Measurements from ENCODE around the gene RGS12.

RGS12 gene

GRCh38 chr4:3308691-3309090 lies 15.9 kb downstream of the RGS12 start:
- Histone ChIP-seq H3K4me3 (ENCODE audit: low read length) (no peak overlapping the region), H2AFZ (ENCODE audit: low read depth, low read length) (no peak overlapping the region), H4K20me1 (ENCODE audit: insufficient read depth, low read length) (no peaks in the 10 kb centered on the region), H3K4me2 (ENCODE audit: low read length) (no peak overlapping the region), H3K36me3 (replicated peaks; ENCODE audit: low read depth, low read length) (no peaks in the 10 kb centered on the region), H3K9me3 (ENCODE audit: insufficient read depth, low read length) (no peaks in the 10 kb centered on the region), H3K27ac (ENCODE audit: low read length) (no peak overlapping the region), H3K9ac (ENCODE audit: low read length) (no peak overlapping the region), H3K27me3 (ENCODE audit: low read depth, low read length) (peaks cover 5% of the 10 kb centered on the region; the same call in 1 of the 2 replicates), H3K79me2 (ENCODE audit: low read length) (no peaks in the 10 kb centered on the region), H3K4me1 (ENCODE audit: low read length) (peaks cover 9% of the 10 kb centered on the region)
- TF ChIP-seq EZH2phosphoT487 (IDR thresholded peaks at IDR 0.05; ENCODE audit: low read depth) (no peak), CTCF (IDR thresholded peaks at IDR 0.05; ENCODE audit: low read depth, low read length) (no peak)

- Histone ChIP-seq H2AFZ (ENCODE audit: low read depth, low read length) (no peak overlapping the region), H3K27ac (ENCODE audit: low read length) (no peak overlapping the region), H3K4me3 (ENCODE audit: low read length) (no peak overlapping the region), H3K36me3 (replicated peaks; ENCODE audit: low read depth, low read length) (no peaks in the 10 kb centered on the region), H3K9ac (ENCODE audit: low read length) (no peak overlapping the region), H3K79me2 (ENCODE audit: low read length) (no peaks in the 10 kb centered on the region), H3K27me3 (ENCODE audit: low read depth, low read length) (no peaks in the 10 kb centered on the region), H3K4me1 (ENCODE audit: low read length) (peaks cover 5% of the 10 kb centered on the region), H3K4me2 (ENCODE audit: low read length) (no peak overlapping the region), H4K20me1 (ENCODE audit: insufficient read depth, low read length) (no peaks in the 10 kb centered on the region), H3K9me3 (ENCODE audit: insufficient read depth, low read length) (no peaks in the 10 kb centered on the region)
- no peak for TF ChIP-seq CTCF (IDR thresholded peaks at IDR 0.05; ENCODE audit: low read depth, low read length)
- TF ChIP-seq EZH2phosphoT487 (IDR thresholded peaks at IDR 0.05; ENCODE audit: low read depth): no peak
These were observed 17.7 kb downstream of the RGS12 start for GRCh38 chr4:3310301-3311094.

- H2AFZ ChIP-seq (ENCODE audit: low read depth, low read length): no peak overlapping the region
- no peaks in the 10 kb centered on the region; the same call in 1 of the 2 replicates for H3K4me1 ChIP-seq (ENCODE audit: low read length)
- no peak overlapping the region for H3K27ac ChIP-seq (ENCODE audit: low read length)
- no peaks in the 10 kb centered on the region for H3K9me3 ChIP-seq (ENCODE audit: insufficient read depth, low read length)
- no peak overlapping the region for H3K4me3 ChIP-seq (ENCODE audit: low read length)
- no peak for TF ChIP-seq EZH2phosphoT487 (IDR thresholded peaks at IDR 0.05; ENCODE audit: low read depth)
- TF ChIP-seq CTCF (IDR thresholded peaks at IDR 0.05; ENCODE audit: low read depth, low read length): no peak
- no peaks in the 10 kb centered on the region for H3K36me3 ChIP-seq (replicated peaks; ENCODE audit: low read depth, low read length)
- H3K27me3 ChIP-seq (ENCODE audit: low read depth, low read length): no peaks in the 10 kb centered on the region
- H3K79me2 ChIP-seq (ENCODE audit: low read length): no peaks in the 10 kb centered on the region
- no peak overlapping the region for H3K4me2 ChIP-seq (ENCODE audit: low read length)
- no peaks in the 10 kb centered on the region for H4K20me1 ChIP-seq (ENCODE audit: insufficient read depth, low read length)
- H3K9ac ChIP-seq (ENCODE audit: low read length): no peak overlapping the region
These were observed 18.2 kb downstream of the RGS12 start for GRCh38 chr4:3311095-3311372.

- H3K27ac ChIP-seq (ENCODE audit: low read length): no peak overlapping the region
- no peak overlapping the region for H3K9ac ChIP-seq (ENCODE audit: low read length)
- no peaks in the 10 kb centered on the region for H4K20me1 ChIP-seq (ENCODE audit: insufficient read depth, low read length)
- no peak overlapping the region for H3K4me3 ChIP-seq (ENCODE audit: low read length)
- H2AFZ ChIP-seq (ENCODE audit: low read depth, low read length): no peak overlapping the region
- H3K36me3 ChIP-seq (replicated peaks; ENCODE audit: low read depth, low read length): no peaks in the 10 kb centered on the region
- no peaks in the 10 kb centered on the region for H3K9me3 ChIP-seq (ENCODE audit: insufficient read depth, low read length)
- no peaks in the 10 kb centered on the region for H3K79me2 ChIP-seq (ENCODE audit: low read length)
- H3K27me3 ChIP-seq (ENCODE audit: low read depth, low read length): no peaks in the 10 kb centered on the region
- H3K4me2 ChIP-seq (ENCODE audit: low read length): no peak overlapping the region
- no peak for TF ChIP-seq EZH2phosphoT487 (IDR thresholded peaks at IDR 0.05; ENCODE audit: low read depth)
- TF ChIP-seq CTCF (IDR thresholded peaks at IDR 0.05; ENCODE audit: low read depth, low read length): no peak
- H3K4me1 ChIP-seq (ENCODE audit: low read length): no peaks in the 10 kb centered on the region
These were observed 18.8 kb downstream of the RGS12 start for GRCh38 chr4:3311489-3312171.
